Tibial artery (tissue), 4 donors: ENCODE measurements around the gene RGS7.
"Not testable (repeated sequence)": the region's sequence is repeated elsewhere in the genome, so short reads cannot be mapped to it uniquely, and the experiment has no call there.

Source experiments
- DNase-seq, 2 donors: peaks; one replicate each; pipeline ENCODE4 v3.0.0-alpha.2; 2019
- H3K27ac ChIP-seq, 2 donors: fragments of 200-600 bp; sonication (generic) in 1 of 2; 1 replicate in 1 of 2; 2 replicates in 1 of 2; pipeline ENCODE4 v1.5.1; 2018 to 2019; ENCODE audit warnings: mild to moderate bottlenecking in 1 of 2
- H3K27me3 ChIP-seq, 2 donors: fragments of 200-600 bp; sonication (generic) in 1 of 2; one replicate each; pipeline versions ENCODE4 v1.5.1 to v1.6.0; 2016 to 2019
- H3K36me3 ChIP-seq, 3 donors: fragments of 200-600 bp; sonication (generic) in 2 of 3; one replicate each; pipeline ENCODE4 v1.5.1; 2016 to 2019; ENCODE audit warnings: mild to moderate bottlenecking in 2 of 3
- H3K4me1 ChIP-seq, 4 donors: fragments of 200-600 bp; sonication (generic) in 2 of 4; 1 replicate in 3 of 4; 2 replicates in 1 of 4; pipeline ENCODE4 v1.5.1; 2016 to 2019
- H3K4me3 ChIP-seq, 2 donors: fragments of 200-600 bp; sonication (generic) in 1 of 2; 1 replicate in 1 of 2; 2 replicates in 1 of 2; pipeline ENCODE4 v1.5.1; 2018 to 2019; ENCODE audit warnings: mild to moderate bottlenecking in 2 of 2
- H3K9me3 ChIP-seq, 3 donors: fragments of 200-600 bp; sonication (generic) in 1 of 3; one replicate each; pipeline ENCODE4 v1.5.1; 2016 to 2019
- CTCF ChIP-seq, 2 experiments: fragments of 200-600 bp in 1 of 2; fragments of 450-650 bp in 1 of 2; IDR thresholded peaks; one replicate each; pipeline ENCODE4 v1.5.1; 2017 to 2019; ENCODE audit warnings: antibody characterized with exemption in 2 of 2, mild to moderate bottlenecking in 1 of 2, moderate library complexity in 1 of 2
- intact Hi-C: fragments of 100-400 bp; cut with DNase I; formaldehyde crosslinking; loops from one replicate; pipeline ENCODE4 v1.15.0; 2023; ENCODE audit warnings: low total_unique reads

The RGS7 gene

GRCh38 chr1:240888039-240888786 lies 468.8 kb downstream of the RGS7 start:
- H3K4me1 ChIP-seq = no peaks in the 10 kb centered on the region
- DNase-seq = no peak
- intact Hi-C loops = no loop called here
- H3K27ac ChIP-seq = no peak overlapping the region
- no peaks in the 10 kb centered on the region for H3K27me3 ChIP-seq
- no peaks in the 10 kb centered on the region for H3K9me3 ChIP-seq
- no peak for TF ChIP-seq CTCF (IDR thresholded peaks at IDR 0.05)
- H3K36me3 ChIP-seq = no peaks in the 10 kb centered on the region
- no peak overlapping the region for H3K4me3 ChIP-seq

GRCh38 chr1:240883490-240883889 lies 473.5 kb downstream of the RGS7 start:
- Histone ChIP-seq H3K27me3 (no peaks in the 10 kb centered on the region), H3K4me1 (no peaks in the 10 kb centered on the region), H3K36me3 (no peaks in the 10 kb centered on the region), H3K4me3 (no peak overlapping the region), H3K9me3 (no peaks in the 10 kb centered on the region), H3K27ac (no peak overlapping the region)
- DNase-seq = no peak
- intact Hi-C loops = no loop called here
- no peak for TF ChIP-seq CTCF (IDR thresholded peaks at IDR 0.05)

DNA sequence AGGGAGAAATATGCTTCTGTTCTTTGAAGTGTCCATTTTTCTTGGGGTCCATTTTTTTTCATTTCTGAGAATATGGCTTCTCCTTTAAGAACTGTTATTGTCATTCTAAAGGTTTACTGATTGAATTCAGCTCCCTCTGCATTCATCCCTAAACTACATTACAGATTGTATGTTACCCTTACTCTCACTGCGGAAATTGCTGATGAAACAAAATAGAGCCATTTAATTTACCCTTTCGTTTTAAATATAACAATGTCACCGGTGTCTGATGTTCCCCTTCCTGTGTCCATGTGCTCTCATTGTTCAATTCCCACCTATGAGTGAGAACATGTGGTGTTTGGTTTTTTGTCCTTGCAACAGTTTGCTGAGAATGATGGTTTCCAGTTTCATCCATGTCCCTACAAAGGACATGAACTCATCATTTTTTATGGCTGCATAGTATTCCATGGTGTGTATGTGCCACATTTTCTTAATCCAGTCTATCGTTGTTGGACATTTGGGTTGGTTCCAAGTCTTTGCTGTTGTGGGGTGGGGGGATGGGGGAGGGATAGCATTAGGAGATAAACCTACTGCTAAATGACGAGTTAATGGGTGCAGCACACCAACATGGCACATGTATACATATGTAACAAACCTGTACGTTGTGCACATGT lies 474.2 kb downstream of the RGS7 start:
- H3K9me3 ChIP-seq, H3K4me3 ChIP-seq, H3K27me3 ChIP-seq, DNase-seq, intact Hi-C loops, H3K36me3 ChIP-seq, H3K27ac ChIP-seq, H3K4me1 ChIP-seq: not testable (repeated sequence)

- no peaks in the 10 kb centered on the region for H3K4me1 ChIP-seq
- H3K4me3 ChIP-seq = no peak overlapping the region
- H3K27me3 ChIP-seq = no peaks in the 10 kb centered on the region
- no peak for DNase-seq
- no peak for TF ChIP-seq CTCF (IDR thresholded peaks at IDR 0.05)
- intact Hi-C loops = no loop called here
- no peaks in the 10 kb centered on the region for H3K9me3 ChIP-seq
- no peaks in the 10 kb centered on the region for H3K36me3 ChIP-seq
- no peak overlapping the region for H3K27ac ChIP-seq
Measured at GRCh38 chr1:240878631-240879030, 478.4 kb downstream of the RGS7 start.

DNA sequence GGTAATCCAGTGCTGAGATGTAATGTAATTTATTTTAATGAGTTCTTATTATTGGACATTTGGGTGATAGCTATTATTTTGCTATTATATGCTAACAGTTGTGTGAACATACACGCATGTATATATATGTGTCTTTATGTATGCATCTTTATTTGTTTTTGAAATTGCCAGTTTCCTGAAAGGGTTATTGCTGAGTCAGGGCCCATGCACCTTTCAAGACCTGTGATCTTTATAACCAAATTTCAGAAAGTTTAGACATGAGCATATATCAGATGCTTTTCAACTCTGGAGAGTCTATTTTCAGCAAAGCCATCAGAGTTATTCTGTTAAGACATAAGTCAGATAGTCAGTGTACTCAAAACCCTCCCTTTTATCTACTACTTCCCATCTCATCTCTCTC lies 479.4 kb downstream of the RGS7 start:
- Histone ChIP-seq H3K4me3 (no peak overlapping the region), H3K36me3 (no peaks in the 10 kb centered on the region), H3K27ac (no peak overlapping the region), H3K9me3 (no peaks in the 10 kb centered on the region), H3K4me1 (no peaks in the 10 kb centered on the region), H3K27me3 (no peaks in the 10 kb centered on the region)
- no peak for TF ChIP-seq CTCF (IDR thresholded peaks at IDR 0.05)
- intact Hi-C loops = no loop called here
- no peak for DNase-seq

DNA sequence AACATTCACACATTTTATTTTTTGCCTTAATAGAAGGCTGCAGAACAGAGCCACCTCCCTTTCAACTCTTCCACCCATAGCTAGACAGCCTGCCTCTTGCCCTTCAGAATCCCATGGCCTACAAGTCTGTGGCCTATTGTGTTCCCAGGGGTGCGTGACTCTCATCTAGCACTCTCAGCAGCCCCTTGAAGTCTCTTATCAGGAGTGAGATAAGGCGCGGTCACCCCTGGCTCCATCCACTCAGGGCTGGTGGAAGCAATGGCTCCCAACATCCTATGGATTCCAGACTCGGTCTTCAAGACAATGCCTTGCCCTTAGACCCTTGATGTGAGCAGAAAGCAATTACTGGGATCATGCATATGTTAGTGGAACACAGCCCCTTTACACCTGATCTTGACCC lies 480.9 kb downstream of the RGS7 start:
- DNase-seq = no peak
- intact Hi-C loops = no loop called here
- Histone ChIP-seq H3K9me3 (no peaks in the 10 kb centered on the region), H3K4me3 (no peak overlapping the region), H3K27me3 (no peaks in the 10 kb centered on the region), H3K36me3 (no peaks in the 10 kb centered on the region), H3K27ac (no peak overlapping the region), H3K4me1 (no peaks in the 10 kb centered on the region)
- TF ChIP-seq CTCF (IDR thresholded peaks at IDR 0.05) = no peak
